Brain microvascular endothelial cell (primary cell): ENCODE data around the gene SYT6.

Experiments
- DNase-seq: peaks from one replicate; pipeline ENCODE4 v3.0.0-alpha.2; 2020
- H3K27ac ChIP-seq: fragments of 250-450 bp; sonication (Bioruptor Pico); 2 replicates; pipeline ENCODE4 v1.5.1; 2020; ENCODE audit warnings: mild to moderate bottlenecking, moderate library complexity
- H3K27me3 ChIP-seq: fragments of 250-450 bp; sonication (Bioruptor Pico); replicated peaks from 2 replicates; pipeline ENCODE4 v1.5.1; 2020; ENCODE audit warnings: mild to moderate bottlenecking
- H3K36me3 ChIP-seq: fragments of 250-450 bp; sonication (Bioruptor Pico); replicated peaks from 2 replicates; pipeline ENCODE4 v1.5.1; 2020; ENCODE audit warnings: mild to moderate bottlenecking
- H3K4me3 ChIP-seq: 2 replicates; pipeline ENCODE4 v1.5.1; 2011; ENCODE audit warnings: low read depth, mild to moderate bottlenecking, control low read depth, low read length, moderate library complexity
- CTCF ChIP-seq: IDR thresholded peaks from 2 replicates; pipeline ENCODE4 v1.5.1; 2011; ENCODE audit warnings: low read depth, mild to moderate bottlenecking, moderate library complexity, low read length, control low read depth, inconsistent platforms; ENCODE audit errors: missing control alignments
- in situ Hi-C: cut with HindIII; loops from 2 replicates; pipeline ENCODE4 v1.10.0; 2017; ENCODE audit warnings: low sequenced_read_pairs, low pct_ligation_motif_present

Gene SYT6

GRCh38 chr1:114153261-114154145 lies at the start of gene SYT6:
SYT6 (minus strand) TSS chr1:114153869; CDS start chr1:114153772, 97 bp downstream.
- Histone ChIP-seq H3K27ac (no peak within 1 kb of the TSS), H3K36me3 (no peaks in the 10 kb centered on the region), H3K4me3 (peak within 1 kb of the TSS; percentile 34), H3K27me3 (peaks cover 72% of the 10 kb centered on the region)
- DNase-seq: no peak
- in situ Hi-C loops: no loop called here
- no peak for TF ChIP-seq CTCF

DNA sequence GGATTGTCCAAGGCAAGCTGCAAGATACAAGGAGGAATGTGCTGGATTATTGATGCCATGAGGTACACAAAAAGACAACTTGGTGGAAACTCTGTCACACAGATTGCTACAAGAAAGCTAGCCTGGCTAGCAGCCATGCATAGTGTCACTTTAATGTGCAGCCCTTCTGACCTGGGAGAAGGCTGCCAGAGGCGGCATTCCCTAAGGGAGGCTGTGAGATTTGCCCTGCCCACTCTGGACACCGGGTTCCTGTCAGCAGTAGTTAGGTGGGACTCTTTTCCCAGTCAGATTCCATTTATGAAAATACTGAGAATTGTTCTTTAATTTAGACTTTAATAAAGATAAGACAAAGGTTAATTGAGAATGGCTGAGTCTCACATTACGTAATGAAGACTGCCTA lies 47.8 kb upstream of the SYT6 start:
- no peak overlapping the region for H3K27ac ChIP-seq
- H3K27me3 ChIP-seq: no peaks in the 10 kb centered on the region
- no peak for DNase-seq
- in situ Hi-C loops: no loop called here
- no peak overlapping the region for H3K4me3 ChIP-seq
- H3K36me3 ChIP-seq: no peaks in the 10 kb centered on the region
- no peak for TF ChIP-seq CTCF

GRCh38 chr1:114199017-114199594 lies 45.4 kb upstream of the SYT6 start:
- Histone ChIP-seq H3K27ac (no peak overlapping the region), H3K27me3 (no peaks in the 10 kb centered on the region), H3K4me3 (no peak overlapping the region), H3K36me3 (no peaks in the 10 kb centered on the region)
- DNase-seq: no peak
- in situ Hi-C loops: no loop called here
- TF ChIP-seq CTCF: no peak

DNA sequence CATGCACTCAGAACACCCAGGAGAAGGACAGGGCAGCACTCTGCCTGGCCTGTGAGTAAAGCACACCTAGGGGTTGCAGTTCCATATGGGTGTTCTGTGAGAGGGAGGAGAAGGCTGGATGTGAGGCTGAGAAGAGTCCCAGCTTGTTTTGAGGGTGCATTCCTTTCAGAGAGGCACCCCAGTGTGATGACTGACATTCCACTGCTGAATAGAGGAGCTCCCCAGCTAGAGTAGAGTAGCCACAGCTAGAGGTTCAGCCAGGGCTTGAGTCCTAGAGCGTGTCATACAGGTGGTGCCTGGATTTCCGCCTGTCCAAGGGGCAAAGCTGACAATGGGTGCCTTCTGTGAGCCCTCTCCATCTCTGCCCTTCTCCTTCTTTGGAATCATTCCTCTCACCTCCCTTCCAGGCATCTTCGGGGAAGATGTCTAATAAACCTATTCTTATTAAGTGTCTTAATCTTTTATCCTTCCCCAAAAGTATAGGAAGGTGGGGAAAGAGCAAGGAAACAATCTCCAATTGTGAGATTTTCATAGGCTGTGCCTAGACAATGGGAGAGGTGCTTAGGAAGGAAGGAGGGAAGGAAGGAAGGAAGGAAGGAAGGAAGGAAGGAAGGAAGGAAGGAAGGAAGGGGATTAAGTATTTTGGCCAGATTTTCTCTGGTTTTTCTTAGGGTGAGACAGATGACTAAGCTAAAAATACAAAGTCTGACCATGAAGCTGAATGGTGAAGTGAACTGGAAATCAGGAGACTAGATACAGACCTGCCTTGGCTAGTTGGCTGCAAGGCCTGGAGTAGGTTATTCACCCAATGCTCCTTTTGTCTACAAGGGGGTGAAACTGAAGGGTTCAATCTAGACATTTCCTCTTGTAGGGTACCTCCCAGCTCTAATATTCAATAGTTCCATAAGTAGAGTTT lies 43.6 kb upstream of the SYT6 start:
- no peaks in the 10 kb centered on the region for H3K27me3 ChIP-seq
- no peak for DNase-seq
- no peak overlapping the region for H3K4me3 ChIP-seq
- no peaks in the 10 kb centered on the region for H3K36me3 ChIP-seq
- in situ Hi-C loops: no loop called here
- no peak overlapping the region for H3K27ac ChIP-seq
- no peak for TF ChIP-seq CTCF

DNA sequence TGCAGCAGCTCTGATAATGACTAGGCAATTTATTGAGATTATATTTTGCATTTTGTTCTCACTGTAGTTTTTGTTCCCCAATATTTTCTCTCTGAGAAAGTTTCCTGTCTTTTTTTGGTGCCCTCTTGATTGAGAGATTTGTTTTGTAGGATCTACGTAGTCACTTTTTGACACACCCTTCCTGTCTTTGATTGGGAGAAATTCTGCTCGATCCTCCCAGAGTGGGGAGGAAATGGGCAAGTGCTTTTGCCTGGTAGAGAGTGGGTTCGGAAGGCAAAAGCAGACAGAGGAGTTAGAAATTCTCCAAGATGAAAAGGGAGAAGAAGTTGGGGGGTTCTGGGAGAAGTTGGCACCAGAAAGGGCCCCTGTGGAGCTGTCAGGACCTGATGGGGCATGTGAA lies 42.1 kb upstream of the SYT6 start:
- Histone ChIP-seq H3K4me3 (no peak overlapping the region), H3K27ac (no peak overlapping the region), H3K27me3 (no peaks in the 10 kb centered on the region), H3K36me3 (no peaks in the 10 kb centered on the region)
- no peak for TF ChIP-seq CTCF
- no peak for DNase-seq
- in situ Hi-C loops: no loop called here
